WTC11 (cell line): ENCODE results near the gene TMEM154. TPM values are rescaled to one million over a fixed set of nuclear protein-coding genes. Genes with fewer than 3 reads are reported as not detected.

Experiments used
- ATAC-seq: fragments of 200-7000 bp; cut with Tn5 transposase; 2 replicates; pipeline ENCODE4 v1.10.0; 2021; ENCODE audit warnings: mild to moderate bottlenecking, moderate library complexity
- CTCF ChIA-PET: fragments of 300-600 bp; sonication (Branson Sonifier 250); formaldehyde crosslinking; loops from one replicate; lab custom pipeline; 2021; ENCODE audit warnings: antibody characterized with exemption; lab: Charles Lee
- POLR2A ChIA-PET: fragments of 350-600 bp; sonication (Branson Sonifier 250); formaldehyde crosslinking; loops from one replicate; lab custom pipeline; 2021; ENCODE audit warnings: antibody characterized with exemption; lab: Charles Lee
- DNase-seq: peaks from one replicate; pipeline ENCODE4 v3.0.0; 2021; ENCODE audit warnings: low spot score
- H3K27ac Mint-ChIP-seq: 2 replicates; pipeline ENCODE4 v1.8.0; 2021; ENCODE audit warnings: mixed read lengths
- H3K27me3 Mint-ChIP-seq: 2 replicates; pipeline ENCODE4 v1.8.0; 2021; ENCODE audit warnings: low read depth, mild to moderate bottlenecking, moderate library complexity, mixed read lengths
- H3K36me3 Mint-ChIP-seq: 2 replicates; pipeline ENCODE4 v1.8.0; 2021; ENCODE audit warnings: mixed read lengths
- H3K4me1 Mint-ChIP-seq: 2 replicates; pipeline ENCODE4 v1.8.0; 2022; ENCODE audit warnings: mixed read lengths
- H3K4me3 Mint-ChIP-seq: 2 replicates; pipeline ENCODE4 v1.8.0; 2021; ENCODE audit warnings: mild to moderate bottlenecking, moderate library complexity, mixed read lengths
- H3K9me3 Mint-ChIP-seq: 2 replicates; pipeline ENCODE4 v1.8.0; 2021; ENCODE audit warnings: mixed read lengths
- CBFB ChIP-seq: sonication (generic); formaldehyde crosslinking; IDR thresholded peaks from 2 replicates; pipeline ENCODE4 v1.8.1; 2022; ENCODE audit warnings: mild to moderate bottlenecking, low read depth, missing genetic modification reagents
- E2F4 ChIP-seq: sonication (generic); formaldehyde crosslinking; IDR thresholded peaks from 2 replicates; pipeline ENCODE4 v1.8.1; 2022; ENCODE audit warnings: low read depth, mild to moderate bottlenecking, moderate library complexity, missing genetic modification reagents, borderline replicate concordance
- ESRRA ChIP-seq: sonication (generic); formaldehyde crosslinking; IDR thresholded peaks from 2 replicates; pipeline ENCODE4 v1.8.1; 2022; ENCODE audit warnings: mild to moderate bottlenecking, missing genetic modification reagents, borderline replicate concordance
- FOXK1 ChIP-seq: sonication (generic); formaldehyde crosslinking; IDR thresholded peaks from 2 replicates; pipeline ENCODE4 v1.8.0; 2022; ENCODE audit warnings: mild to moderate bottlenecking, moderate library complexity, missing genetic modification reagents
- FOXP1 ChIP-seq: sonication (generic); formaldehyde crosslinking; IDR thresholded peaks from 2 replicates; pipeline ENCODE4 v1.8.0; 2022; ENCODE audit warnings: missing genetic modification reagents, mild to moderate bottlenecking, moderate library complexity, borderline replicate concordance
- GTF2I ChIP-seq: fragments of 250-450 bp; sonication (Bioruptor Pico); conservative IDR thresholded peaks from 2 replicates; pipeline ENCODE4 v1.4.0; 2021; ENCODE audit warnings: mild to moderate bottlenecking
- IRF2 ChIP-seq: sonication (generic); formaldehyde crosslinking; IDR thresholded peaks from 2 replicates; pipeline ENCODE4 v1.8.0; 2022; ENCODE audit warnings: low read depth, missing genetic modification reagents, borderline replicate concordance
- MXD4 ChIP-seq: fragments of 250-450 bp; sonication (Bioruptor Pico); IDR thresholded peaks from 2 replicates; pipeline ENCODE4 v1.8.0; 2021; ENCODE audit warnings: mild to moderate bottlenecking, moderate library complexity, borderline replicate concordance
- NFE2L1 ChIP-seq: sonication (generic); formaldehyde crosslinking; IDR thresholded peaks from 2 replicates; pipeline ENCODE4 v1.8.1; 2023; ENCODE audit warnings: missing genetic modification reagents
- NR2C2 ChIP-seq: sonication (generic); formaldehyde crosslinking; IDR thresholded peaks from 2 replicates; pipeline ENCODE4 v1.8.0; 2022; ENCODE audit warnings: mild to moderate bottlenecking, missing genetic modification reagents
- PREB ChIP-seq: sonication (generic); formaldehyde crosslinking; IDR thresholded peaks from 2 replicates; pipeline ENCODE4 v1.8.1; 2022; ENCODE audit warnings: mild to moderate bottlenecking, missing genetic modification reagents, moderate library complexity, borderline replicate concordance
- RELA ChIP-seq: sonication (generic); formaldehyde crosslinking; IDR thresholded peaks from 2 replicates; pipeline ENCODE4 v1.8.1; 2022; ENCODE audit warnings: missing genetic modification reagents, mild to moderate bottlenecking, borderline replicate concordance
- SMAD3 ChIP-seq: sonication (generic); formaldehyde crosslinking; IDR thresholded peaks from 2 replicates; pipeline ENCODE4 v1.8.0; 2022; ENCODE audit warnings: missing genetic modification reagents, mild to moderate bottlenecking, borderline replicate concordance
- SOX15 ChIP-seq: fragments of 250-450 bp; sonication (Bioruptor Pico); IDR thresholded peaks from 2 replicates; pipeline ENCODE4 v1.9.0; 2021; ENCODE audit warnings: mild to moderate bottlenecking
- ZBTB21 ChIP-seq: sonication (generic); formaldehyde crosslinking; IDR thresholded peaks from 2 replicates; pipeline ENCODE4 v1.8.1; 2023; ENCODE audit warnings: mild to moderate bottlenecking, missing genetic modification reagents, borderline replicate concordance
- ZNF121 ChIP-seq: sonication (generic); formaldehyde crosslinking; IDR thresholded peaks from 2 replicates; pipeline ENCODE4 v1.8.0; 2023; ENCODE audit warnings: missing genetic modification reagents
- ZNF263 ChIP-seq: sonication (generic); formaldehyde crosslinking; IDR thresholded peaks from 2 replicates; pipeline ENCODE4 v1.8.1; 2022; ENCODE audit warnings: low read depth, mild to moderate bottlenecking, moderate library complexity, missing genetic modification reagents
- ZNF317 ChIP-seq: sonication (generic); formaldehyde crosslinking; IDR thresholded peaks from 2 replicates; pipeline ENCODE4 v1.8.1; 2023; ENCODE audit warnings: low read depth, mild to moderate bottlenecking, moderate library complexity, missing genetic modification reagents, borderline replicate concordance
- ZNF396 ChIP-seq: fragments of 250-450 bp; sonication (Bioruptor Pico); IDR thresholded peaks from 2 replicates; pipeline ENCODE4 v1.8.0; 2021; ENCODE audit warnings: mild to moderate bottlenecking, moderate library complexity, borderline replicate concordance
- ZNF423 ChIP-seq: fragments of 250-450 bp; sonication (Bioruptor Pico); IDR thresholded peaks from 2 replicates; pipeline ENCODE4 v2.1.2; 2022; ENCODE audit warnings: mild to moderate bottlenecking, moderate library complexity
- total RNA-seq: library from RNA; stranded (reverse); gene quantifications from 3 replicates; pipeline ENCODE4 v1.2.3, GENCODE V29; 2021
- TF ChIP-seq, protein P1 (sequence below): sonication (generic); formaldehyde crosslinking; IDR thresholded peaks from 2 replicates; pipeline ENCODE4 v1.8.0; 2023; ENCODE audit warnings: missing genetic modification reagents, mild to moderate bottlenecking, borderline replicate concordance
- TF ChIP-seq, protein P2 (sequence below): fragments of 250-450 bp; sonication (Bioruptor Pico); IDR thresholded peaks from 2 replicates; pipeline ENCODE4 v2.1.2; 2022; ENCODE audit warnings: mild to moderate bottlenecking, moderate library complexity

TMEM154 gene
- total RNA-seq, 1 experiment from 2014 or later: 2.1 TPM

- TF ChIP-seq E2F4 (CRISPR knock-in tag) (no peak), SOX15 (CRISPR knock-in tag) (no peak), IRF2 (no peak), NFE2L1 (no peak)
Measured at GRCh38 chr4:152578670-152579069, 101.1 kb downstream of the TMEM154 start (continued).

GRCh38 chr4:152577708-152578396 lies 101.9 kb downstream of the TMEM154 start:
- no peak overlapping the region for H3K27ac Mint-ChIP-seq
- H3K9me3 Mint-ChIP-seq: 0 out of 2 replicates have a peak, but pooled peaks cover 4% of the 10 kb centered on the region
- no peak overlapping the region for H3K4me3 Mint-ChIP-seq
- H3K36me3 Mint-ChIP-seq: no peaks in the 10 kb centered on the region
- TF ChIP-seq RELA (CRISPR knock-in tag) (no peak), FOXK1 (no peak), NR2C2 (CRISPR knock-in tag) (no peak), FOXP1 (CRISPR knock-in tag) (no peak), ZBTB21 (CRISPR knock-in tag) (no peak), ZNF396 (CRISPR knock-in tag) (no peak), ESRRA (CRISPR knock-in tag) (no peak), MXD4 (CRISPR knock-in tag) (no peak), ZNF263 (CRISPR knock-in tag) (no peak), SMAD3 (CRISPR knock-in tag) (no peak), ZNF317 (CRISPR knock-in tag) (no peak), ZNF423 (no peak), CBFB (CRISPR knock-in tag) (no peak), GTF2I (no peak), ZNF121 (CRISPR knock-in tag) (no peak), PREB (no peak)
- TF ChIP-seq, protein P1, sequence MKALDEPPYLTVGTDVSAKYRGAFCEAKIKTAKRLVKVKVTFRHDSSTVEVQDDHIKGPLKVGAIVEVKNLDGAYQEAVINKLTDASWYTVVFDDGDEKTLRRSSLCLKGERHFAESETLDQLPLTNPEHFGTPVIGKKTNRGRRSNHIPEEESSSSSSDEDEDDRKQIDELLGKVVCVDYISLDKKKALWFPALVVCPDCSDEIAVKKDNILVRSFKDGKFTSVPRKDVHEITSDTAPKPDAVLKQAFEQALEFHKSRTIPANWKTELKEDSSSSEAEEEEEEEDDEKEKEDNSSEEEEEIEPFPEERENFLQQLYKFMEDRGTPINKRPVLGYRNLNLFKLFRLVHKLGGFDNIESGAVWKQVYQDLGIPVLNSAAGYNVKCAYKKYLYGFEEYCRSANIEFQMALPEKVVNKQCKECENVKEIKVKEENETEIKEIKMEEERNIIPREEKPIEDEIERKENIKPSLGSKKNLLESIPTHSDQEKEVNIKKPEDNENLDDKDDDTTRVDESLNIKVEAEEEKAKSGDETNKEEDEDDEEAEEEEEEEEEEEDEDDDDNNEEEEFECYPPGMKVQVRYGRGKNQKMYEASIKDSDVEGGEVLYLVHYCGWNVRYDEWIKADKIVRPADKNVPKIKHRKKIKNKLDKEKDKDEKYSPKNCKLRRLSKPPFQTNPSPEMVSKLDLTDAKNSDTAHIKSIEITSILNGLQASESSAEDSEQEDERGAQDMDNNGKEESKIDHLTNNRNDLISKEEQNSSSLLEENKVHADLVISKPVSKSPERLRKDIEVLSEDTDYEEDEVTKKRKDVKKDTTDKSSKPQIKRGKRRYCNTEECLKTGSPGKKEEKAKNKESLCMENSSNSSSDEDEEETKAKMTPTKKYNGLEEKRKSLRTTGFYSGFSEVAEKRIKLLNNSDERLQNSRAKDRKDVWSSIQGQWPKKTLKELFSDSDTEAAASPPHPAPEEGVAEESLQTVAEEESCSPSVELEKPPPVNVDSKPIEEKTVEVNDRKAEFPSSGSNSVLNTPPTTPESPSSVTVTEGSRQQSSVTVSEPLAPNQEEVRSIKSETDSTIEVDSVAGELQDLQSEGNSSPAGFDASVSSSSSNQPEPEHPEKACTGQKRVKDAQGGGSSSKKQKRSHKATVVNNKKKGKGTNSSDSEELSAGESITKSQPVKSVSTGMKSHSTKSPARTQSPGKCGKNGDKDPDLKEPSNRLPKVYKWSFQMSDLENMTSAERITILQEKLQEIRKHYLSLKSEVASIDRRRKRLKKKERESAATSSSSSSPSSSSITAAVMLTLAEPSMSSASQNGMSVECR (CRISPR knock-in tag): no peak
- TF ChIP-seq, protein P2, sequence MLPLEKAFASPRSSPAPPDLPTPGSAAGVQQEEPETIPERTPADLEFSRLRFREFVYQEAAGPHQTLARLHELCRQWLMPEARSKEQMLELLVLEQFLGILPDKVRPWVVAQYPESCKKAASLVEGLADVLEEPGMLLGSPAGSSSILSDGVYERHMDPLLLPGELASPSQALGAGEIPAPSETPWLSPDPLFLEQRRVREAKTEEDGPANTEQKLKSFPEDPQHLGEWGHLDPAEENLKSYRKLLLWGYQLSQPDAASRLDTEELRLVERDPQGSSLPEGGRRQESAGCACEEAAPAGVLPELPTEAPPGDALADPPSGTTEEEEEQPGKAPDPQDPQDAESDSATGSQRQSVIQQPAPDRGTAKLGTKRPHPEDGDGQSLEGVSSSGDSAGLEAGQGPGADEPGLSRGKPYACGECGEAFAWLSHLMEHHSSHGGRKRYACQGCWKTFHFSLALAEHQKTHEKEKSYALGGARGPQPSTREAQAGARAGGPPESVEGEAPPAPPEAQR (CRISPR knock-in tag): no peak
- DNase-seq: no peak
- no peaks in the 10 kb centered on the region for H3K27me3 Mint-ChIP-seq
- ChIA-PET CTCF (interaction anchor here (1.0 to 1.8 kb wide), 5 partner anchors 13 to 128 kb away, joined by 3 to 6 read pairs (median 3); no protein-coding TSS in a partner anchor), POLR2A (no interaction called here)
- H3K4me1 Mint-ChIP-seq: peaks cover 9% of the 10 kb centered on the region
- ATAC-seq: no peak
